GM23338 (cell line): Measurements from ENCODE around the gene ALPI. TPM values are rescaled to one million over a fixed set of nuclear protein-coding genes. Genes with fewer than 3 reads are reported as not detected.

Experiments used
- ATAC-seq: fragments of 200-7000 bp; cut with Tn5 transposase; 3 replicates; pipeline ENCODE4 v1.9.1; 2020
- DNase-seq: peaks from one replicate; pipeline ENCODE4 v3.0.0-alpha.2; 2015; ENCODE audit warnings: low spot score
- H2AFZ ChIP-seq: fragments of 200-600 bp; sonication (generic); 2 replicates; pipeline ENCODE4 v1.8.0; 2016; ENCODE audit warnings: antibody characterized with exemption, mild to moderate bottlenecking, moderate library complexity
- H3F3A ChIP-seq: fragments of 200-600 bp; sonication (generic); replicated peaks from 2 replicates; pipeline ENCODE4 v1.8.0; 2017; ENCODE audit warnings: antibody characterized with exemption, mixed run types, low read depth
- H3K27ac ChIP-seq: fragments of 200-600 bp; sonication (generic); 2 replicates; pipeline ENCODE4 v1.6.1; 2016; ENCODE audit warnings: low read depth
- H3K27me3 ChIP-seq: fragments of 200-600 bp; sonication (generic); 2 replicates; pipeline ENCODE4 v1.8.0; 2016; ENCODE audit warnings: mild to moderate bottlenecking, mixed run types, moderate library complexity; ENCODE audit not compliant: insufficient read depth
- H3K36me3 ChIP-seq: fragments of 200-600 bp; sonication (generic); 2 replicates; pipeline ENCODE4 v1.8.0; 2016; ENCODE audit warnings: mild to moderate bottlenecking; ENCODE audit not compliant: insufficient read depth
- H3K4me1 ChIP-seq: fragments of 200-600 bp; sonication (generic); 2 replicates; pipeline ENCODE4 v1.8.0; 2016; ENCODE audit warnings: mild to moderate bottlenecking, moderate library complexity; ENCODE audit not compliant: insufficient read depth
- H3K4me2 ChIP-seq: fragments of 200-600 bp; sonication (generic); 2 replicates; pipeline ENCODE4 v1.7.1; 2017; ENCODE audit warnings: mixed run types
- H3K4me3 ChIP-seq: fragments of 200-600 bp; sonication (generic); 2 replicates; pipeline ENCODE4 v1.6.1; 2016; ENCODE audit warnings: mixed run types
- H3K79me2 ChIP-seq: fragments of 200-600 bp; sonication (generic); replicated peaks from 2 replicates; pipeline ENCODE4 v1.8.0; 2017; ENCODE audit warnings: mild to moderate bottlenecking; ENCODE audit not compliant: insufficient read depth
- H3K9me2 ChIP-seq: fragments of 200-600 bp; sonication (generic); 2 replicates; pipeline ENCODE4 v1.8.0; 2017; ENCODE audit not compliant: insufficient read depth
- H4K20me1 ChIP-seq: fragments of 200-600 bp; sonication (generic); replicated peaks from 2 replicates; pipeline ENCODE4 v1.8.0; 2017; ENCODE audit warnings: mild to moderate bottlenecking; ENCODE audit not compliant: insufficient read depth
- H3K27ac Mint-ChIP-seq: 2 replicates; pipeline ENCODE4 v1.8.0; 2020; ENCODE audit warnings: inconsistent platforms, mild to moderate bottlenecking, moderate library complexity, mixed read lengths
- H3K27me3 Mint-ChIP-seq: 3 replicates; pipeline ENCODE4 v1.8.0; 2022; ENCODE audit warnings: low read depth, mild to moderate bottlenecking, moderate library complexity, mixed read lengths, inconsistent platforms; ENCODE audit not compliant: insufficient read depth, poor library complexity
- H3K36me3 Mint-ChIP-seq: 3 replicates; pipeline ENCODE4 v1.8.0; 2021; ENCODE audit warnings: low read depth, mild to moderate bottlenecking, inconsistent platforms, moderate library complexity, mixed read lengths
- H3K4me1 Mint-ChIP-seq: 3 replicates; pipeline ENCODE4 v1.8.0; 2020; ENCODE audit warnings: mild to moderate bottlenecking, inconsistent platforms, mixed read lengths
- H3K4me3 Mint-ChIP-seq: 3 replicates; pipeline ENCODE4 v1.8.0; 2021; ENCODE audit warnings: moderate library complexity, mild to moderate bottlenecking, inconsistent platforms, mixed read lengths
- H3K9me3 Mint-ChIP-seq: 3 replicates; pipeline ENCODE4 v1.8.0; 2020; ENCODE audit warnings: moderate library complexity, mild to moderate bottlenecking, inconsistent platforms, mixed read lengths
- CREB1 ChIP-seq: fragments of 250-450 bp; sonication (Bioruptor Pico); IDR thresholded peaks from 2 replicates; pipeline ENCODE4 v1.5.0; 2020; ENCODE audit warnings: low read depth, mild to moderate bottlenecking, moderate library complexity
- ETS1 ChIP-seq: IDR thresholded peaks from 2 replicates; pipeline ENCODE4 v1.6.1; 2016; ENCODE audit warnings: antibody characterized with exemption
- EZH2 ChIP-seq: fragments of 200-600 bp; sonication (generic); IDR thresholded peaks from one replicate; pipeline ENCODE4 v1.8.0; 2017; ENCODE audit warnings: antibody characterized with exemption, mild to moderate bottlenecking, low read depth; ENCODE audit not compliant: unreplicated experiment
- EZH2phosphoT487 ChIP-seq: fragments of 200-600 bp; sonication (generic); IDR thresholded peaks from one replicate; pipeline ENCODE4 v1.8.1; 2018; ENCODE audit warnings: antibody characterized with exemption; ENCODE audit not compliant: unreplicated experiment
- JUNB ChIP-seq: IDR thresholded peaks from one replicate; pipeline ENCODE4 v1.6.1; 2016; ENCODE audit warnings: antibody characterized with exemption; ENCODE audit not compliant: unreplicated experiment
- NANOG ChIP-seq: IDR thresholded peaks from 2 replicates; pipeline ENCODE4 v1.6.1; 2016; ENCODE audit warnings: antibody characterized with exemption, borderline replicate concordance
- POLR2AphosphoS5 ChIP-seq: IDR thresholded peaks from 2 replicates; pipeline ENCODE4 v1.6.1; 2016; ENCODE audit warnings: antibody characterized with exemption, low read depth
- REST ChIP-seq: IDR thresholded peaks from one replicate; pipeline ENCODE4 v1.6.1; 2018; ENCODE audit warnings: antibody characterized with exemption; ENCODE audit not compliant: unreplicated experiment
- STAT1 ChIP-seq: IDR thresholded peaks from one replicate; pipeline ENCODE4 v1.6.1; 2016; ENCODE audit warnings: antibody characterized with exemption; ENCODE audit not compliant: unreplicated experiment
- ZNF114 ChIP-seq: fragments of 250-450 bp; sonication (Bioruptor Pico); IDR thresholded peaks from 2 replicates; pipeline ENCODE4 v1.5.0; 2020; ENCODE audit warnings: mild to moderate bottlenecking, moderate library complexity
- ZNF331 ChIP-seq: fragments of 250-450 bp; sonication (Bioruptor Pico); IDR thresholded peaks from 2 replicates; pipeline ENCODE4 v1.5.0; 2020; ENCODE audit warnings: low read depth, mild to moderate bottlenecking, moderate library complexity
- polyA plus RNA-seq: library from polyadenylated mRNA; unstranded; fragments of >200 nt; fragmentation: Nextera tagmentation; extraction: Ambion mirVana; gene quantifications from 2 replicates; pipeline ENCODE4 v1.2.1, GENCODE V29; 2016
- total RNA-seq: library from RNA; depleted of rRNA; stranded (reverse); fragments of >200 nt; shearing (Covaris generic); gene quantifications from 2 replicates; pipeline ENCODE4 v1.2.3, GENCODE V29; 2014
- TF ChIP-seq, protein P1 (sequence below), 2 experiments: fragments of 200-600 bp in 1 of 2; sonication (generic) in 1 of 2; conservative IDR thresholded peaks; 2 replicates each; pipeline versions ENCODE4 v1.5.1 to v1.6.1; 2016 to 2017; ENCODE audit warnings: antibody characterized with exemption in 2 of 2, low read depth in 2 of 2, mild to moderate bottlenecking in 2 of 2, moderate library complexity in 1 of 2
- TF ChIP-seq, protein P2 (sequence below): fragments of 250-450 bp; sonication (Bioruptor Pico); IDR thresholded peaks from 2 replicates; pipeline ENCODE4 v1.5.0; 2020; ENCODE audit warnings: mild to moderate bottlenecking, moderate library complexity

The ALPI gene
- total and polyA plus RNA-seq, 2 experiments from 2014 or later = not detected

- Histone ChIP-seq H3K9me2 (no peaks in the 10 kb centered on the region), H3K27ac (peak overlapping the region; percentile 99), H3K4me2 (peak overlapping the region; percentile 96), H3K4me3 (peak overlapping the region; percentile 38), H3K4me1 (peaks cover 45% of the 10 kb centered on the region), H4K20me1 (no peaks in the 10 kb centered on the region), H2AFZ (no peak overlapping the region), H3K79me2 (peaks cover 19% of the 10 kb centered on the region; the same call in 1 of the 2 replicates), H3K27me3 (peaks cover 44% of the 10 kb centered on the region), H3F3A (peaks cover 22% of the 10 kb centered on the region), H3K36me3 (no peaks in the 10 kb centered on the region)
- Mint-ChIP-seq H3K4me3 (peak overlapping the region; percentile 49), H3K27me3 (peaks cover 61% of the 10 kb centered on the region), H3K9me3 (peaks cover 16% of the 10 kb centered on the region), H3K27ac (no peak overlapping the region), H3K4me1 (peaks cover 47% of the 10 kb centered on the region), H3K36me3 (peaks cover 25% of the 10 kb centered on the region)
- TF ChIP-seq POLR2AphosphoS5 (no peak), ZNF331 (CRISPR knock-in tag) (no peak), REST (no peak), JUNB (no peak), EZH2 (no peak), STAT1 (no peak), CREB1 (no peak), ETS1 (no peak), NANOG (no peak), EZH2phosphoT487 (no peak), ZNF114 (no peak)
- TF ChIP-seq, protein P1, sequence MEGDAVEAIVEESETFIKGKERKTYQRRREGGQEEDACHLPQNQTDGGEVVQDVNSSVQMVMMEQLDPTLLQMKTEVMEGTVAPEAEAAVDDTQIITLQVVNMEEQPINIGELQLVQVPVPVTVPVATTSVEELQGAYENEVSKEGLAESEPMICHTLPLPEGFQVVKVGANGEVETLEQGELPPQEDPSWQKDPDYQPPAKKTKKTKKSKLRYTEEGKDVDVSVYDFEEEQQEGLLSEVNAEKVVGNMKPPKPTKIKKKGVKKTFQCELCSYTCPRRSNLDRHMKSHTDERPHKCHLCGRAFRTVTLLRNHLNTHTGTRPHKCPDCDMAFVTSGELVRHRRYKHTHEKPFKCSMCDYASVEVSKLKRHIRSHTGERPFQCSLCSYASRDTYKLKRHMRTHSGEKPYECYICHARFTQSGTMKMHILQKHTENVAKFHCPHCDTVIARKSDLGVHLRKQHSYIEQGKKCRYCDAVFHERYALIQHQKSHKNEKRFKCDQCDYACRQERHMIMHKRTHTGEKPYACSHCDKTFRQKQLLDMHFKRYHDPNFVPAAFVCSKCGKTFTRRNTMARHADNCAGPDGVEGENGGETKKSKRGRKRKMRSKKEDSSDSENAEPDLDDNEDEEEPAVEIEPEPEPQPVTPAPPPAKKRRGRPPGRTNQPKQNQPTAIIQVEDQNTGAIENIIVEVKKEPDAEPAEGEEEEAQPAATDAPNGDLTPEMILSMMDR (conservative IDR thresholded peaks at IDR 0.05; ENCODE audit: low read depth in 2 of 2) = no peak
- TF ChIP-seq, protein P2, sequence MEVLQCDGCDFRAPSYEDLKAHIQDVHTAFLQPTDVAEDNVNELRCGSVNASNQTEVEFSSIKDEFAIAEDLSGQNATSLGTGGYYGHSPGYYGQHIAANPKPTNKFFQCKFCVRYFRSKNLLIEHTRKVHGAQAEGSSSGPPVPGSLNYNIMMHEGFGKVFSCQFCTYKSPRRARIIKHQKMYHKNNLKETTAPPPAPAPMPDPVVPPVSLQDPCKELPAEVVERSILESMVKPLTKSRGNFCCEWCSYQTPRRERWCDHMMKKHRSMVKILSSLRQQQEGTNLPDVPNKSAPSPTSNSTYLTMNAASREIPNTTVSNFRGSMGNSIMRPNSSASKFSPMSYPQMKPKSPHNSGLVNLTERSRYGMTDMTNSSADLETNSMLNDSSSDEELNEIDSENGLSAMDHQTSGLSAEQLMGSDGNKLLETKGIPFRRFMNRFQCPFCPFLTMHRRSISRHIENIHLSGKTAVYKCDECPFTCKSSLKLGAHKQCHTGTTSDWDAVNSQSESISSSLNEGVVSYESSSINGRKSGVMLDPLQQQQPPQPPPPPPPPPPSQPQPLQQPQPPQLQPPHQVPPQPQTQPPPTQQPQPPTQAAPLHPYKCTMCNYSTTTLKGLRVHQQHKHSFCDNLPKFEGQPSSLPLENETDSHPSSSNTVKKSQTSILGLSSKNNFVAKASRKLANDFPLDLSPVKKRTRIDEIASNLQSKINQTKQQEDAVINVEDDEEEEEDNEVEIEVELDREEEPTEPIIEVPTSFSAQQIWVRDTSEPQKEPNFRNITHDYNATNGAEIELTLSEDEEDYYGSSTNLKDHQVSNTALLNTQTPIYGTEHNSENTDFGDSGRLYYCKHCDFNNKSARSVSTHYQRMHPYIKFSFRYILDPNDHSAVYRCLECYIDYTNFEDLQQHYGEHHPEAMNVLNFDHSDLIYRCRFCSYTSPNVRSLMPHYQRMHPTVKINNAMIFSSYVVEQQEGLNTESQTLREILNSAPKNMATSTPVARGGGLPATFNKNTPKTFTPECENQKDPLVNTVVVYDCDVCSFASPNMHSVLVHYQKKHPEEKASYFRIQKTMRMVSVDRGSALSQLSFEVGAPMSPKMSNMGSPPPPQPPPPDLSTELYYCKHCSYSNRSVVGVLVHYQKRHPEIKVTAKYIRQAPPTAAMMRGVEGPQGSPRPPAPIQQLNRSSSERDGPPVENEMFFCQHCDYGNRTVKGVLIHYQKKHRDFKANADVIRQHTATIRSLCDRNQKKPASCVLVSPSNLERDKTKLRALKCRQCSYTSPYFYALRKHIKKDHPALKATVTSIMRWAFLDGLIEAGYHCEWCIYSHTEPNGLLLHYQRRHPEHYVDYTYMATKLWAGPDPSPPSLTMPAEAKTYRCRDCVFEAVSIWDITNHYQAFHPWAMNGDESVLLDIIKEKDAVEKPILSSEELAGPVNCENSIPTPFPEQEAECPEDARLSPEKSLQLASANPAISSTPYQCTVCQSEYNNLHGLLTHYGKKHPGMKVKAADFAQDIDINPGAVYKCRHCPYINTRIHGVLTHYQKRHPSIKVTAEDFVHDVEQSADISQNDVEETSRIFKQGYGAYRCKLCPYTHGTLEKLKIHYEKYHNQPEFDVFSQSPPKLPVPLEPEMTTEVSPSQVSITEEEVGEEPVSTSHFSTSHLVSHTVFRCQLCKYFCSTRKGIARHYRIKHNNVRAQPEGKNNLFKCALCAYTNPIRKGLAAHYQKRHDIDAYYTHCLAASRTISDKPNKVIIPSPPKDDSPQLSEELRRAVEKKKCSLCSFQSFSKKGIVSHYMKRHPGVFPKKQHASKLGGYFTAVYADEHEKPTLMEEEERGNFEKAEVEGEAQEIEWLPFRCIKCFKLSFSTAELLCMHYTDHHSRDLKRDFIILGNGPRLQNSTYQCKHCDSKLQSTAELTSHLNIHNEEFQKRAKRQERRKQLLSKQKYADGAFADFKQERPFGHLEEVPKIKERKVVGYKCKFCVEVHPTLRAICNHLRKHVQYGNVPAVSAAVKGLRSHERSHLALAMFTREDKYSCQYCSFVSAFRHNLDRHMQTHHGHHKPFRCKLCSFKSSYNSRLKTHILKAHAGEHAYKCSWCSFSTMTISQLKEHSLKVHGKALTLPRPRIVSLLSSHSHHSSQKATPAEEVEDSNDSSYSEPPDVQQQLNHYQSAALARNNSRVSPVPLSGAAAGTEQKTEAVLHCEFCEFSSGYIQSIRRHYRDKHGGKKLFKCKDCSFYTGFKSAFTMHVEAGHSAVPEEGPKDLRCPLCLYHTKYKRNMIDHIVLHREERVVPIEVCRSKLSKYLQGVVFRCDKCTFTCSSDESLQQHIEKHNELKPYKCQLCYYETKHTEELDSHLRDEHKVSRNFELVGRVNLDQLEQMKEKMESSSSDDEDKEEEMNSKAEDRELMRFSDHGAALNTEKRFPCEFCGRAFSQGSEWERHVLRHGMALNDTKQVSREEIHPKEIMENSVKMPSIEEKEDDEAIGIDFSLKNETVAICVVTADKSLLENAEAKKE (CRISPR knock-in tag) = no peak
- DNase-seq (no peak), ATAC-seq (no peak)
These were observed 33.9 kb upstream of the ALPI start for GRCh38 chr2:232422051-232422450.
